ENCODE measurements around the gene SLC6A19.
A peak's percentile ranks its signal among the peaks of the same experiment; 100 is the strongest.

Gene SLC6A19

DNA sequence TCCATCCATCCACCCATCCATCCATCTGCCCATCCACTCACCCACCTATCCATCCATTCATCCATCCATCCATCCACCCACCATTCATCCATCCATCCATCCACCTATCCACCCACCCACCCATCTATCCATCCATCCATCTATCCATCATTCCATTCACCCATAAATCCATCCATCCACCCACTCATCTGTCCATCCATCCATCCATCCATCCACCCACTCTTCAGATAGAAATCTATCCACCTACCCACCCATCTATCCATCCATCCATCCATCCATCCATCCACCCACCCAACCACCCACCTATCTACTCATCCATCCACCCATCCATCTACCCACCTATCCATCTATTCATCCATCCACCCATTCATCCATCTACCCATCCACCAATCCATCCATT lies 35.0 kb upstream of the SLC6A19 start:
- no peak for DNase-seq (ENCODE audit: low read depth)

DNA sequence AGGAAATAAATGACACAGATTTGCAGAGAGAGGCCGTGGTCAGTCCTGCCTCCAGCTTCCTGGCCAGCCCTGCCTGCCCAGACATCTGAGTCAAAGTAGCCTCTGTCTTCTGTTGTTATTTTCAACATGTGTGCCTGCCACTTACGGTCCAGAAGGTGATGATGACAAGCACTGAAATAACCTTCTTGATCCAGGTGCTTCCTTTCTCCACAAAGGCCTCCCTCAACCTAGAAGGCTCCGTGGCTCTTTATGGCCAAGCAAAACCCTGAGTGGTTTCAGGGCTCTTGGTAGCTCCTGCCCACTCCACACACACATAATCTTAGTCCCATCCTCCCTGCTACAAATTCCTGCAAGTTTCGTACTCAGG lies 34.1 kb upstream of the SLC6A19 start:
- DNase-seq (ENCODE audit: low read depth): no peak

DNA sequence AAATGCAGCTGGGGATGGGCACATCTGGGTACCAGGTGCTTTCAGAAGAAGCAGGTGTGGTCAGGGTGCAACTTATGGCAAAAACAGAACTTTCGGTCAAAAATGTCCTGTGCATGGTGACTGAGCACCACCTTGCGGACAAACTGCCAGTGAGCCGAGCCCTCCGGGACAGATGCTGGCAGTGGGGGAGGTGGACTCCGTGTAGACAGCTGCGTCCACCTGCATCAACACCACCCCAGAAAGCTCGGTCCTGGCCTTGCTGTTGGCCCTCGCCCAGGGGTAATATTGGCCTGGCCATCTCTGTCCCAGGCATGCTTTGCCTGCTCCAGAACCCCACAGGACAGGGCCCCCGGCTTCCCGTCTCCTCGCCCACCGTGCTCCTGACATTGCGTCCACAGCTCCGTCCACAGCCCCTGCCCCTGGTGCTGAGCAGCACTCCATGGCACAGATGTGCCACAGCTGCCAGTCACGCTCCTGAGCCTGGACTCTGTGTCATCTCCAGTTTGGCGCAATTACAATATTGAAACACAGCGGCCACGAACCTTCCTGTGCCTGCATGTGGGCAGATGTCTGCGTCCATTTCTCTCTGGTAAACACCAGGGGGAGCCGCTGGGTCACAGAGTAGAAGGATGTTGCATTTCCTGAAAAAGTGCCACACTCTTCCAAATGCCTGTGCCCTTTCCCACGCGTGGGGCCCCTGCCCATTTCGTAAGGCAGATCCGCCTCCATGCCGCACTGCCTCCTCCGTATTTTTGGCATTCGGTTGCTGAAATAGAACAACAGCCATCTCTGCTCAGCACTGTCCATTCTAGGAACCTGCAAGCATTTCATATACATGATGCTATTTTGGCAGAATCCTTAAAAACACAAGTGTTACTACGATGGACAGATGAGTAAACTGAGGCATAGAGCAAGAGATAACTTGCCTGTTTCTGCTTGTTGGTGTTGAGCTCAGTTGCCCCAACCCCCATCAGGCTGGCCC lies 33.4 kb upstream of the SLC6A19 start:
- peak; percentile 40 for DNase-seq (ENCODE audit: low read depth)

DNA sequence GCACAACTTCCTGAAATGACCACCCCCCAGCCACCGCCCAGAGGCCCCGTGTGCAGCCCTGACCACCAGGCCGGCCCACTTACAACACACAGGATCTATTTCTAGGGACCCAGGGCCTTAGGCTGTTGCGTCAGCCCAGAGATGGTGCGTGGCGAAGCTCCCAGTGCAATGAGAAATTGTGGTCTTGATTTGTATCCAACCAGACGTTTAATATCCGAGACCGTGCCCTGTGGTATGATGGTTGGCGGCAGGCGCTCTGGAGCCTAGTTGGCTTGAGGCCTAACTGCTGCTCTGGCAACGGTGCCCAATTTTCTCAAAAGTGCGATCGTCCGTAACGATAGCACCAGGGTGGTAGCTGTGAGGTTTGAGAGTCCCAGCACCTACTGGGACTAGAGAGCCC lies 32.6 kb upstream of the SLC6A19 start:
- no peak for DNase-seq (ENCODE audit: low read depth)

DNA sequence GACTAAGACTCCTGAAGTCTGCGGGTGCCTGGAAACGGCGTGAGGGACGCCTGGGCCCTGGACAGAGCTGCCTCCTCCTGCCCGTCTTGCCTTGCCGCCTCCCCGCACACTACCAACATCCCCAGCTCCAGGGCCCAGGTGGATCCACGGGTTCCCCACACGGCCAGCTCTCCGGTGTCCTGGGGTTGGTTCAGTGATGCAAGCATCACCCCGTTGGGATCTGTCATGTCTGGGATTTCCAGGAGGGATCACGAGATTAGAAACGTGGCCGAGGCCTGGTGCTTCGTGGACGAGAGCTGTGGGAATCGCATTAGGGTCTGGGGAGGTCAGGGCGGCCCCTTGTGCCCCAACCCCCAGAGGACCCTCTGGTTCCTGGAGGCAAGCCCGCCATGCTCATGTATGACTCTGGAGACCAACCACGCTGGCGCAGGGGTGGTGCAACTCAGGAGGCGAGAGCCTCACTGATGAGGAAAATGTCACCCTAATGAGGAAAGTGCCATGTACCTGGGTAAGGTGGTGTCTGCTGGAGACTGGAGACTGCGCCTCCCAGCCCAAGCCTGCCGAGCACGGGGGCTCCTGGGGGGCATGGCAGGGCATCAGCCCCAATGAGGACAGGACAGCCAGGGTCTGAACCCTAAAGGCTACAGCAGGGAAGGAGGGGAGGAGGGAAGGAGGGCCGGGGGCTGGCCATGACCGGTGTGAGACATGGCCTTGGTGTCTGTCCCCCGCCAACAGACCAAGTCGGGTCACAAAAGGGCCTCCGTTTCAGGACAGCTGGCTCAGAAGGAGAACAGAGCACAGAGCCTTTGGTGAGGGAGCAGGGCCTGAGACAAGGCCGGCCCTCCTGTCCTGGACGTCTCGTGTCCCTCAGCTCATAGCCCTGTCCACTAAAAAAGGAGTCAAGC lies 31.9 kb upstream of the SLC6A19 start:
- DNase-seq (ENCODE audit: low read depth): no peak

DNA sequence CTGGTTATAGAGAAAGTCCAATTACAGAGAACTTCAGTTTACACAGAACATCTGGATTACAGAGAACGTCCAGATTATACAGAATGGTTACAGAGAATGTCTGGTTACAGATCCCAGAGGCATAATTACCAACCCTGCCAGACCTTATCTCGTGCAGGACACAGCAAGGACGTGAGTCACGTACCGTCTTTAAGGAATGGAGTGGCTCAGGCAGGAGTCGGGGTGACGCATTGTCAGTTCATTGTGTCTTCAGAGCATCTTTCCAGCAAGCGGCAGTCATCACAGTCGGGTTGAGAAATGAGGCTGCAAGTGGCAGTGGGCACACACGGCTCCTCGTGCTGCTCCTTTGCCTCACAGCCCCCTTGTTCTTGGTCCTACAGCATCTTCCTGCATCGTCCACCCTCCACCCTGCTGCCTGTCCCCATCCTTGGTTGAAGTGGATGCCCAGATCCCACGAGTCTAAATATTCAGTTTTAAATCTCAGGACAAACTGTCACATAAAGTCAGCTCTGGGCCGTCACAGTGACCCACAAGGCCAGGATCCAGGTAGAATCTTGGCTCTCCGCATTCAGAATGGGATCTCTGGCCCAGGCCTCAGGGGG lies 30.0 kb upstream of the SLC6A19 start:
- DNase-seq (ENCODE audit: low read depth): no peak

DNA sequence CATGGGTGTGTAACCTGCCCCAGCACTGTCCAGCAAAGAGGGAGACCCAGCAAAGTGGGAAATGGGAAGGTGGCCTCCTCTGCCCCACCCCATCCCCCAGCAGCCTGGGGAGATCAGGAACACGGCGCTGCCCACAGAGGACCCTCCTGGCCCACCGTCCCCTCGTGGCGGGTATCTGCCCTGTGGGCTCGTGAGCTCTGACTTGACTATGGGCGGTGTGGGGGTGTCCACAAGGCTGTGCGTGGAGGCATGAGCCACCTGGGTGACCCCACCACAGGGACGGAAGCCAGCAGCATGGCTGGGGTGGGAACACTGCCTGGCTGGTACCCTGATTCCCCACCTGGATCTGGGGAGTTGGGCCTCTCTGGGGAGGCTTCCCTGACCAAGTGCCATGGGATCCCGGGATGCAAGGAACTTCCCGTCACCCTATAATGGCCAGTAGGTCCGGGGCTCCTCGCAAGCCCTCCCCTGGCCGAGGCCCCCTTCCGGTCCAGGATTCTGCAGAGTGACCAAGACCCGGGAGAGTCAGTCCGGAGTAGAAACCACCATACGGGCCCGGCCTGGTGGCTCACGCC lies 29.3 kb upstream of the SLC6A19 start:
- DNase-seq (ENCODE audit: low read depth): no peak

DNA sequence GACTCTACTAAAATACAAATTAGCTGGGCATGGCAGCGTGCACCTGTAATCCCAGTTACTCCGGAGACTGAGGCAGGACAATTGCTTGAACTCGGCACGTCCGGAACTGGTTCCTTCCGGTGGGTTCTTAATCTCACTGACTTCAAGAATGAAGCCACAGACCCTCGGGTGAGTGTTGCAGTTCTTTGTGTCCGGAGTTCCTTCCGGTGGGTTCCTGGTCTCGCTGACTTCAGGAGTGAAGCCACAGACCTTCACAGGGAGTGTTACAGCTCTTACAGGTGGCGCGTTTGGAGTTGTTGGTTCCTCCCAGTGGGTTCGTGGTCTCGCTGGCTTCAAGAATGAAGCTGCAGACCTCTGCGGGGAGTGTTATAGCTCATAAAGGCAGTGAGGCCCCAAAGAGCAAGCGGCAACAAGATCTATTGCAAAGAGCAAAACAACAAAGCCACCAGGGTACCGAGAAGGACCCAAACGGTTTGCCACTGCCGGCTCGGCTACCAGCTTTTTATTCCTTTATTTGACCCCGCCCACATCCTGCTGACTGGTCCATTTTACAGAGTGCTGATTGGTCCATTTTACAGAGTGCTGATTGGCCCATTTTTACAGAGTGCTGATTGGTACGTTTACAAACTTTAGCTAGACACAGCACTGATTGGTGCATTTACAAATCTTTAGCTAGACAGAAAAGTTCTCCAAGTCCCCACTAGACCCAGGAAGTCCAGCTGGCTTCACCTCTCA lies 28.6 kb upstream of the SLC6A19 start:
- peak; percentile 21 for DNase-seq (ENCODE audit: low read depth)

DNA sequence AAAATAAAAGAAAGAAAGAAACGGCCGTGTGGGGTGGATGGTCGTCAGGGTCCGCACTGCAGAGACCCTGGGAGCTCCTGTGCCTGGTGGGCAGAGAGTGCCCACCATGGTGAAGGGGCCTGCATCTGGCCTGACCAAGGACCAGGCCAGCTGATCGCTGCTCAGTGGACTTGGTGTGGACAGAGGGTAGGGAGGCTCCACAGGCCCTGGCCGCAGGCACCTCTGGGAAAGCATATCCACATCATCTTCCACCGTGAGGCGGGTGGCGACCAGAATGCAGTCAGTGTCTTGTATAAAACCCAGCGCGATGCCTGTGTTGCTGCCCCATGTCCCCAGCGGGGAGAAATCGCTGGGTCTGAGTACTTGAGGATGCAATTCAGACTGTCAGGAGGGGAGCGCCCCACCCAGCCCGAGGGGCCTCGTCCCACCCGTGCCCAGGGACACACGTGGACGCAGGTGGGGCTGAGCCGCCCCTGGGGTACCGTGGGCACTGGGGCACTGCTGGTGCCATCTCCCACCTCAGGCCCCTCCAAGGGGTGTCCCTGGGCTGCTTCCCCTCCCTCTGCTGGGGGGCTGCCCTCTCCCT lies 27.8 kb upstream of the SLC6A19 start:
- DNase-seq (ENCODE audit: low read depth): no peak

DNA sequence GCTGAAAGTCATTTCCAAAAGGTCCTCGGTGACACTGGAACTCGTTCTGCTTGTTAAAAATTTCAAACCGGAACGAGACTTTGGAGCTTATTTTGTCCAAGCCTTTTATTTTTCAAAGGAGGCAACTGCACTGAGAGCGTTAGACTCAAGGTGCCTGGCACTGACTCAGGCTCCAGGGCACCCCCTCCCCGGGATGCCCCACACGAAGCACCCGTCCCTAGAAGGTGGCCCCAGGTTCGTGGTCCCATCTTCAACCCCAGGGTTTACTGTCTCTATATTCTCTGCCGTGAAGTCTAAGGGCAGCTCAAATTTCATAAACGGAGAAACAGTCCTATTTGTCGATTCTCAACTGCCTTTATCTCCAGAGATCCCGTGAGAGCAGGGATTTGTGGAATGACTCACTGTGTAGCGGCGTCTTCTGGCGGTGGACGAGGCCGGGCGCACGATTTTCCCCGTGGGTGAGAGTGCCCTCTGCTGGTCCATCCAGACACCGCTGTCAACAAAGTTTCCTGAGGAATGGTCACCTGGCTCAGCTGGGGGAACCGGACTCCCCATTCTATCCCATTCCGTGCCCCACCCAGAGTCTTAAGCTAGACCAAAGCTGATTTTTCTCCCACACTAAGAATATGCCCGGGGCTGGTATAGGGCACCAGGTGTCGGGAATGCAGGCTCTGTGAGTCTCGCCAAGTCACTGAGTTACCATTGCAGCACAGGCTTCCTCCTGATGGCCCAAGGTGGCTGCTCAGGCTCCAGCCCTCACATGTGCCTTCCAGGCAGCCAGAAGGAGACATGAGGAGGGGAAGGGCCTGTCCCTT lies 27.1 kb upstream of the SLC6A19 start:
- peak; percentile 52 for DNase-seq (ENCODE audit: low read depth)

DNA sequence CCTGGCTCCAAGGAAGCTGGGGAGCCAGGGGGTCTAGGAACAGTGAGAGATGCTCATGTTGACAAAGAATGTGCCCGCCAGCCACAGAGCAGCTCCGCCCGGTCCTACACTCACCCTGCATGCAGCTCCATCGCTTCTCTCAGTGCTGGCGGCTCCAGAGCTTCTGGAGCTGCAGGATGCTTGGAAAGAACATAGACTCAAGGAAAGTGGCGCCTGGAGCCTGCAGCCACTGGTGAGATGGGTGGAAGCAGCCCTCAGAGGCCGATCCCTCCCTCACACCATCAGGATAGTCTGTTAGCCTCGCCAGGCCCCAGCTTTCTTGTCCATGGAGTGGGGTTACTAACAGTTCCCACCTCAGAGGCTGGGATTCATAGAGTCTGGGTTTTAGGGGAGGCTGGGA lies 26.4 kb upstream of the SLC6A19 start:
- no peak for DNase-seq (ENCODE audit: low read depth)

DNA sequence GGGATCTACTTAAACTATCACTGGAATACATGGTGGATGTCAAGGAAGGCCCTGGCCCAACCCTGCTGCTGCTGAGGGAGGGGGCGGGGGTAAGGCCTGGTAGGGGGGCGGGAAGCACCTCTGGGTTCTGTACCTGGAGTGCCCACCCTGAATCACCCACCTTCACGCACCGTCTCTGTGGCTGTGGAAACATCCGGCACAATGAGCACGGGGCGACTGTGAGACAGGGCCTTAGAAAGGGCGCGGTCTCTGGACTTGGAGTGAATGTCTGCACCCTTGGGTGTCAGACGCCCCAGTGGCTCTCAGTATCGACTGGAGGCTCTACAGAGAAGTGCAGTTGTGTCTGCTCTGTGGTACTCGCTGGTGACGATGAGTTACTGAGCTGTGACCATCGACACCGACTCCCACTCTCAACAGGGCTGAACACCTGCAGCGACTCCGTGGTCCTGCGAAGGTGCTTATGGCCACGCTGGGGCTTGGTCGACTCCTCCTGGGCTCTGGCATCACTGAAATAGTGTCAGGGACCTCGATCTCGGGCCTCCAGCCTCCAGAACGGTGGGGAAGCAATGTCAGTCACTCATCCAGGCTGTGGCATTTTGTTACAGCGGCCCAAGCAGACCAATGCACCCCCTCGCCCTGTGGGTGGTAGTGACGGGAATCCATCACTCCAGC lies 25.5 kb upstream of the SLC6A19 start:
- no peak for DNase-seq (ENCODE audit: low read depth)

DNA sequence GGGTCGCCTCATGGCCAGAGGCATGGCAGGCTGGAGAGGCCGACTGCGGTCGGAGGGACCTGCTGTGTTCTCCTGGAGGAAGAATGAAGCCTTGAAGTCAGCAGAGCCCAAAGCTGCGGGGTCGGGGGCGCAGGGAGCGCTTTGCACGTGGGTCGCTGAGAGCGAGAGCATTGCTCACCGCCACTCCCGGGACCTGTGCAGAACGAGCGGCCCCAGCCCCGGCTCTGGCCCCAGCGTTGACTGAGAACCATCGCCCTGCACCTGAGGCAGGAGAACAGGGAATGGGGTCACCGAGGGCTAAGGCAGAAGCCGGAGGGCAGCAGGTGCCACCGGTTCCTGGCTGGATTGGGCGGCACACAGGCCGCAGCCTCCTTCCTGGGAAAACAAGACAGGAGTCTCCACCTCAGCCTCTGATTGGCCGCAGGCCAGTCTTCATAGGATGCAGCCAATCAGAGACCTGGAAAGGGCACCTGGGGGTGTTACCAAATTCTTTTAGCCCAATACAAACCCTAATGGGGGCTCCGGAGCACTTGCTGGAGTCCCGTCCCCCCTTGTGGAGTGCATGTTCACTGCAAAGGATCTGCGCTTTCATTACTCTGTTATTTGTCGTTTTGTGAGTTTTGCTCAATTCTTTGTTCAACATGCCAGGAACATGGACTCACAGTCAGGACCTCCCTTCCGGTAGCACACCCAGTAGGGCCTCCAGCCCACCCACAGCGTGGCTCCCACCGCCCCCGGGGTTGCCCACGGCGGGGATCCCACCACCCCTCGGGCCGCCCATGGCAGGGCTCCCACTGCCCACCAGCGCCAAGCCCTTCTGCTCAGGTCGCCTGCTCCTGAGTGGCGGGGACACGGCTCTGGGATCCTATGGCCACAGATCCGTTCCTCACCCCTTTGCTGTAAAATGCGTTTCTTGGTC lies 24.7 kb upstream of the SLC6A19 start:
- no peak for DNase-seq (ENCODE audit: low read depth)

DNA sequence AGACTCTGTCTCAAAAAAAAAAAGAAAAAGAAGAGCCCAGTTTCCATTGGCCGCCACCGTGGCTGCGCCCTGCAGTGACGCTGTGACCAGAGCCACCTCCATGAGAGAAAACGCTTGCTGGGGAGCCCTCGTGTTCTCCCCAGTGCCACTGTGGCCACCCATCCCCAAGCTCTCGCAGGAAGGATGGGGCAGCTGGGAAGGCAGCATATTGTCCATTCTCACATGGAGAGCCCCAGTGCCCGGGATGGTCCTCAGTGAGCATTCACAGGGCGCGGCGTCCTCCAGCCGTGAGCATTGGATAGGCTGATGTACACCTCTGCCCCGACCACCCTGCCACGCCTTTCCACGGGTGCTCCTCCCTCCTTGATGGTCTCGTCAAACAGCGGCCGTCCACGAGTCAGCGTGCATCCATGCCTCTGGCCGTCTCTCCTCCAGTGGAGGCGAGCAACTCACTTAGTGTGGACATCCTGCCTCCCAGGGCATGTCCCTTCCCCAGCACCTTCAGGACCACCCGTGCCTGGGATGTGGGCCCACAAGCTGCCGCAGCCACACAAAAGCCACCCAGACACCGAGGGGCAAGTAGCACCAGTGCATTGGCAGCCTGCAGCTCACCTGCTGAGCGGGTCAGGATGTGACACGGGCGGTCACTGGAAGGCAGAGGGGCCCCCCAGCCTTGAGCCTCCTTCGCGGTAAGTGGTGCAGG lies 23.4 kb upstream of the SLC6A19 start:
- no peak for DNase-seq (ENCODE audit: low read depth)

DNA sequence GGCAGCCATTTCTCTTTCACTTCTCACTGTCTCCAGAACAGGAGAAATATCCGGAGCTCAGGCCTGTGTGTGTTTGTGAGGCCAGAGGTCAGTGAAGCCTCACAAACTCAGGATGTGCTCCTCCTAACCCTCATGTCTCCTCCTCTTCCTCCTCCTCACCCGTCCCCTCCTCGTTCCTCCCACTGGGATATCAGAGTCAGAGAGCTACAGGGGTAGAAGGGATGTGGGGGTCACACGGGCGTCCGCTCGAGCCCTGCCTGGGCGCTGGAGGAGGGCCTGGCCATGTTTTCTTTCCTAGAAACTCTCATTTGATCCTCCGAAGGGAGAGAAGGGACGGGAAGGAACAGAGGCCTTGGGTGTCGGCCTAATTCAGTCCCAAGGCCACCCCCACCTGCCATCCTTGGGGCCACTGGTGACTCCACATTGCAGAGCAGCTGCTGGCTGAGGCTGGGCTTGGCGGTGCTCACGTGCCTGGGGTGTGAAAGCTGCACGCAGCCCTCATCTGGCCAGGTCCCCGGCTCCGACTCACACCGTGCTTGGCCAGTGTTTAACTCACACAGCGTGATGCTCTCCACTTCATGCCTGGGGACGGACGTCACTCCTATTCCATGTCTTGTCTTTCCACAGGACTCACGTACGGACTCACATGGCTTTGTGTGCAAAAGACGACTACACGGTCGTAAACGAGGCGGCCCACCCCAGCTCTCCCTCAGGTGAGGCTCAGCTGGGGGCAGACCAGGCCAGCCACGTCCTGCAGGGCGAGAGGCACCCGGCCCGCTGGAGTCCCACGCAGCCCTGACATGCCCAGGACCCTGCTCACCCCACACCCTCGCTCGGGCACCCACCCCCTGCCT lies 22.6 kb upstream of the SLC6A19 start:
- DNase-seq (ENCODE audit: low read depth): no peak

DNA sequence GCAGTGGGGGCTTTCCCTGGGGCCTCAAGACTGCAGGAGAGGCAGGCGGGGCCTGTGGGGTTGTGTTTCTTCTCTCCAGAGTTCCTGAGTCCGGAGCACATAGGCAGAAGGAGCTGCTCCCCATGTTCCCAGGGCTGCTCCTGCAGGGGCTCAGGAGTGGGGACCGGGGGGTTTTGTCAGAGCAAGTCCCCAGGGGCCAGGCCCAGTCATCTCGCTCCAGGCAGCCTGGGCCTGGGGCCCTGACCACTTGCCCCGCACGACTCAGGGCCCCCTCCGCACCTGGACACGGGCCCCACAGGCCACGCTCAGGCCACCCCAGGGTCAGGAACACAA lies 22.0 kb upstream of the SLC6A19 start:
- DNase-seq (ENCODE audit: low read depth): no peak

DNA sequence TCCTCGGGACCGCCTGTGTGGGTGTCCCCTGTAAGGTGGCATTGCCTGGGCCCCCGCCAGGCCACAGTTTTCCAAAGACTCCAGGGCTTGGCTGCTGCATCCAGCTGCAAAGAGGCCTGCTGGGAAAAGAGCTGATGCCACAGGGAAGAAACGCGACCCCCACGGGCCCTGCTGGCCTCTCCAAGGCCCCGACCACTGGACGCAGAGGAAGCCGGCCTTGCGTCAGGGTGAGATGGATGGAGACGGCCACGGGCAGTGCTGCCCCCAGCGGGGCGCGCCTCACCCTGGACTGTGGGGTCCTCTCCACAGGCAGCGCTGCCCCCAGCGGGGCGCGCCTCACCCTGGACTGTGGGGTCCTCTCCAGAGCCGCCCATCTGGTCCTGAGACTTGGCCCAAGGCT lies 21.3 kb upstream of the SLC6A19 start:
- no peak for DNase-seq (ENCODE audit: low read depth)
